HG02884 (cell line): ENCODE measurements around the gene INSYN2B.
"Not testable (repeated sequence)": the region's sequence is repeated elsewhere in the genome, so short reads cannot be mapped to it uniquely, and the experiment has no call there.

Source experiments
- ATAC-seq: cut with Tn5 transposase; IDR thresholded peaks from one replicate; pipeline ENCODE4 v1.9.1; 2021; ENCODE audit warnings: mild to moderate bottlenecking, moderate library complexity; ENCODE audit not compliant: unreplicated experiment

INSYN2B gene

DNA sequence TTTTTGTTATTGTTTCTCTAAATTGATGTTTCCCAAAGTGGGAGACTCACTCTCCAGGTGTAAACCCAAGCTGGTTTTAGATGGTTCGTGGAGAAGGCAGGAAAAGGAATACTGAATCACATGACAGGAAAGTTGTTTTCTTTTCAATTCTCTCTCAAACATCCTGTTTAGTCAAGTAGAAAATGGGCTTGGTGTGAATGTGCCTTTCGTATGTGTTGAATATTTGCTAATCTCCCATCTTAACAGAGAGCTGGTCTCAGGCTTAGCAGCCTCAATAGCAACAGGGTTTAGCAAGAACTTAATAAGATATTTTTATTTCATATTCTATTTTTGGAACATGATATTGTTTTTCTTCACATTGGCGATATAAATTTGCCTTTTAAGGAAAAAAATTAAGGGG is 119.7 kb downstream of the INSYN2B start:
- no peak for ATAC-seq

DNA sequence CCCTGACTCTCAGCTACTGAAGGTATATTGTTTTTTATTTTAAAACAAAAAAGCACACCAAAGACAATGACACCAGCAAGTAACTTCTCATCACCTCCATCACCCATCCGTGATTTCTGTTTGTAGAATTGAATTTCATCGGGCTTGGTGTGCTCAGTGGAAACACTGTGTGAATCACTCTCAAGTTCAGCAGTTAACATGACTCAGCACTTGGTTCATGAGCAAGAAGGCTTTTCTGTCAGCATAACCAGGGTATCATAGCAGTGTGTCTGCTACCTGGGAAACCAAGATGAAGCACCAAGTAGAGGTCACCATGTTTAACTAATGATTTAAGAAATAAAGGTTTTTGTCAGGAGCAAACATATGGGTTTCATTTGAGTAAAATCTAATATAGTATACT is 123.7 kb downstream of the INSYN2B start:
- ATAC-seq = no peak

DNA sequence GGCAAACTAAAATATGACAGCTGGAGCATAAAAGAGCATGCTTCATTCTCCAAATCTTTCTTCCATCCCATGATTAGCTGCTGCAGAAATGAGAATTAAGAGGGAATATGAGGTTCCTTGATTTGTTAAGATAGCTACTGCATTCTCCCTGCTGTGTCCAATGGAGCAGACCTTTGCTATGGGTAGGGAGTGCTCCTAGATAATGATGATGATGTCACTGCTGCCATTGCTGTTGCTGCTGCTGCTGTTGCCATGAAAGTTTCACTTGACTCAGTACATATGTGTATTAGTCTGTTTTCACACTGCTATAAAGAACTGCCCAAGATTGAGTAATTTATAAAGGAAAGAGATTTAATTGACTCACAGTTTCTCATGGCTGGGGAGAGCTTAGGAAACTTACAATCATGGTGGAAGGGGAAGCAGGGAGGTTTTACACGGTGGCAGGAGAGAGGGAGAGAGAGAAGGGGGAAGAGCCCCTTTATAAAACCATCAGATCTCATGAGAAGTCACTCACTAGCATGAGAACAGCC is 128.9 kb downstream of the INSYN2B start:
- no peak for ATAC-seq

DNA sequence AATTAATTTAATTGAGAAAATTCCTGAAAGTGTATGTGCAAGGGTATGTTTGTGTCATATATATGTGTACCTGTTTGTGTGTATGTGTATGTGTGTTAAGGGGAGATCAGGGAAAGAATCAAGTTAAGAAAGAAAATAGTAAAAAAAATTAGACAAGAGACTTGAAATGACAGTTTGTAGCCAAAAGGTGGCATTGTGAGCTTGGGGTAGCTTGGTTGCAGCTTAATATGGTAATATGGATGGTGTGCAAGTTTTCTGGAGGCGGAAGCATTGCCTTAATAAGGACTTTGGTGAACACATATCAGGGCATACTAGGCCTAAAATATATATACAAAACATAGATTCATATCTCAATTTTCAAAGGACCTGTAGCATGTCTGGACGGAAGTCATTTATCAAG is 129.9 kb downstream of the INSYN2B start:
- ATAC-seq = no peak

DNA sequence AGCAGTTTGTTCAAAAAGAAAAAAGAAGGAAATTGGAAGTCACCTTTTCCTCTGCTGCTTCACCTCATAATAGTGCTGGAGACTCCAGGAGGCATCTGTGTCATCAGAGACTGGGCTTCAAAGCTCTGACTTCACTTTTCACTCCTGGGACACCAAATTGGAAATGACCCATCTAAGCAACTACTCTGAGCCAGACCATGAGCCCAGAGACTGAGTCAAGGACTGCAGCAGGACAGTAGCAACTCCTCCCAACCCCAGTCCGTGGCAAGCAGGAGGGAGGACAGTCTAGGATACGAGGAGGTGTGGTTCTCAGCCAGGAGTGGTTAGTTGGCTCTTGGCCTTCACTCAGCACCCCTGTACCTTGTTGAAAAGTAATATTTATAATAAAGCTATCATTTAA is 131.5 kb downstream of the INSYN2B start:
- no peak for ATAC-seq

DNA sequence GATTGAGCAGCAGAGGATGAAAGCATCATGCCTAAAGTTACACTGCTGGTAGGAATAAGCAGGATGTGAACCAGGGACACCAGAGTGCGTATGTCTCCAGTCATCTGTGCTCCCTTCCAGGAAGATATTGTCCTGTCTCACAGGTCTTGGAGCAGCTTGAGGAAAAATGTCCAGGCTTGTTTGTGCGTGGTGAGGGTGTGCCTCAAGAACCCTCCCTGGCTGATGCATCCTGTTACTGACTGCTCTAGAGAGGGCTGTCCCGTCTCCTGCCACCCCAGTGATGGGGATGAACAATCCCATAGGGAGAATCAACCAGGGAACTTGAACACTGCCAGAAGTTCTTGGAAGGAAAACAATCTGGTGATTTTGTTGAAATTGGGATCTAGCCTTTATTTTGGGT is 132.0 kb downstream of the INSYN2B start:
- no peak for ATAC-seq

DNA sequence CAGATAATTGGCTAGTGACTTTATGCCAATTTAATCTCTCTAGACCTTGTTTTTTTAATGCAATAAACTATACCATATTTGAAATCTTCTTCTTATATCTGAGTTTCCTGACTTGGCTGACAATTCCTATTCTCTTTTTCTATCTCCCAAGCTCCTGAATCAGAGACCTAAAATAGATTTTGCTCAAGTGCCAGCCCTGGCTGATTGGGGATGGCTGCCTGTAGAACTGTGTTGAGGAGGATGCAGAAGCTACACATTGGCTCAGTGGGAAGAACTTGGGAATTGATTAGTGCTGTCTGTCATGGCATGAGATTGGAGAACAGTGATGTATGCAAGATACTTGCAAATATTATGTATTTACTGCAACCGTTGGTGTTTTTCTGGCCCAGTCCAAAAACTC is 132.8 kb downstream of the INSYN2B start:
- no peak for ATAC-seq

DNA sequence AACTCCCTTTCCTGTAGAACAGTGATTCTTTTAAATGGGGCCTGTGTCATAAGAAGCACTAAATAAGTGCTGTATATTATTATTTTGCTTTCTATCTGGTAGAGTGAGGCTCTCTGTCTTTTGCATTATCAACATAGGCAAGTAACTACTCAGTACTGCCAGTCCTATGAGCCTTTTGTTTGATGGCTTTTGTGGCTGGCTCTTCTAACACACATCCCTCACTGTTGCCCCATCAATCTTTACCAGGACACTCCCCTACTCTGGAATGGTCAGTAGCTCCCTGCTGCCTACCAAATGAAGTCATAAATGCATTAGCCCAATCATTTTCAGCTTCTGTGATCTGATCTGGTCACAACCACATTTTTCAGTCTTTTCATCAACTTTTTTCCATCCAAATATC is 137.6 kb downstream of the INSYN2B start:
- ATAC-seq = no peak

DNA sequence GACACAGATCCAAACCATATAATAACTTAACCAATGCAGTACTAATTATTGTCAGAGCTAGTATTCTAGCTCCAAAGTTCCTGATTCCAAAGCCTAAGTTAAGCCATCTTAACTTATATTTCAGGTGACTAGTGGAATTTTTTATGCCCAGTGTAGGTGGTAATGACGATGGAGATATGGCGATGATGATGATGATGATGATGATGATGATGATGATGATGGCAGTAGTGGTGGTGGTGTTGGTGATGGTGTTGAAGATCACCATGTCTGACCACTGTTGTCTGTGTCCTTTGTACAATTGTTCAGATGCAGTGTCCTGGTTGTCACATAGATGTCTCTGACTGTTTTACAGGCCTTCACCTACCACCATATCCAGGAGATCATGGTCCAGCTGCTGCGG is 139.9 kb downstream of the INSYN2B start:
- ATAC-seq = no peak

DNA sequence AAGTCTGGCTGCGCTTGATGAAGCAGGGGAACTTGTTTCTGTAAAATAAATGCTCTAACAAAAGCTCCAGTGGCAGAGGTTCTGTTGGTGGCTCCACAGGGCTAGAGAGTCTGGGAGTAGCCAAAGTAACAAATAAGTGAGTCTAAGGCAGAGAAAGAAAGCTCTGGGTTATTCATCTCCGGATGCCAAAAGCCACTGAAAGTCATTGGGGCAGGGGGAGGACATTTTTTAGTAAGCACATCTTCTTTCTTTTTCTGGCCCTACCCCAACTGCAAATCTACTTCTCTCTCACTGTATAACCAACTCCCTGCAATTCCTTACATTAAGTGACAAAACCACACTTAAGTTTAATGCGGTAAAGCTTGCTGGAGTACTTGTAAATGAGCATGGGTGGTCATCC is 141.6 kb downstream of the INSYN2B start:
- peak; percentile 64 for ATAC-seq

DNA sequence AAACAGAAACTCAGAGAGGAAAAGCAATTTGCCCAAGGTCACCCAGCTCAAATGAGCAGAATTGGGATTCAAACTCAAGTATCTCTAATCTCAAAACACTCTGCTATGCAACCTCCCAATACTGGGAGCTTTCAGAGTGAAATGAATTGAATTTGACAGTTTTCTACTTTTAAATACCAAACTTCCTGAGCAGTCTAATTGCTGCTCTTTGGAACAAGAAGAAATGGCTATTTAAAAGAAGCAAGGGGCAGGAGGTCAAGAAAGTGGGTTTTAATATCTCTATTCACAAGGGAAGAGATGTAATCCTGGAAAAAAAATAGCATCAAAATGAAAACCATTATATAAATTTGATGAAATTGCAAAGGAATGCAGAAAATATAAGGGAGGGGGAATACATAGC is 142.6 kb downstream of the INSYN2B start:
- ATAC-seq = no peak

DNA sequence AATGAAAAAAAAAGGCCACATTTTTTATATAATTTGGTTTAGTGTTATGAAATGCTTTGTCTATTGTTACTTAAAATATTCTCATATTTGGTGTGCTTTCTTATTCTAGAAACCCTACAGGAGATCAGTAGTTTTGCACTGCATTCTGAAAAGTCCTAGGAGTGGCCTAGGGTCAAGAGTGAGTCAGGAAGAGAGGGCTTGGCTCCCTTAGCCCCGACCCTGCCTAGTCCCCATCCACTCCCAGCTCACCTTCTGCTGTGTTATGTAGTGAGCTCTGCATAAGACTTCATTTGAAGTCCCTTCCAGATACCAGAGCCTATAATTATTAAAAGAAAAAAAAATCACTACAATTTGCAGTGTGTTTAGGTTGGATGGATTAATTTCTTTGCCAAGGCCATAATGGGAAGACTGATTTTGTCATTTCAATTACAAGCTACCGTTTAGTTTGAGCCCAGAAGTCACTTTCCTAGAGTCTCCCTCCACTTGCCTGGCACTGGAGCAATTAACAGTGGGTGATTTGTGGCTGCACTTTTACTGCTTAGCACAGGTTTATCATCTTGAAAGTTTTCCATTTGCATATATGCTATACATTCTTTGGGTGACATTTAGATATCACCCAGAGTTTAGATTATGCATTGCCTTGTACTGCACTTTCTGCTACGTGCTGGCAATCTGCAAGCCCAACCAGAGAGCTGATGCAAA is 143.3 kb downstream of the INSYN2B start:
- no peak for ATAC-seq

DNA sequence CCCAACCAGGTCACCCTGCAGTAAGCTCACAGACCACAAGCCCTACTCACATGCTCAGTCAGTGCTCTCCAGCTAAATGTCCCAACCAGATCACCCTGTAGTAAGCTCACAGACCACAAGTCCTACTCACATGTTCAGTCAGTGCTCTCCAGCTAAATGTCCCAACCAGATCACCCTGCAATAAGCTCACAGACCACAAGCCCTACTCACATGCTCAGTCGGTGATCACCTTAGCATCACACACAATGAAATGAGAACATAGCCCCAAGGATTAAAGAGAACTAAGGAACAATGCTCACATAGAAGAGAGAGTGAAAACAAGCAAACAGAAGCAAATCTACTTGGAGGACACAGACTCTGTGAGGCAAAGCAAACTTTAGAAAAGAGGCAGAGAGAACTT is 145.8 kb downstream of the INSYN2B start:
- ATAC-seq = not testable (repeated sequence)

DNA sequence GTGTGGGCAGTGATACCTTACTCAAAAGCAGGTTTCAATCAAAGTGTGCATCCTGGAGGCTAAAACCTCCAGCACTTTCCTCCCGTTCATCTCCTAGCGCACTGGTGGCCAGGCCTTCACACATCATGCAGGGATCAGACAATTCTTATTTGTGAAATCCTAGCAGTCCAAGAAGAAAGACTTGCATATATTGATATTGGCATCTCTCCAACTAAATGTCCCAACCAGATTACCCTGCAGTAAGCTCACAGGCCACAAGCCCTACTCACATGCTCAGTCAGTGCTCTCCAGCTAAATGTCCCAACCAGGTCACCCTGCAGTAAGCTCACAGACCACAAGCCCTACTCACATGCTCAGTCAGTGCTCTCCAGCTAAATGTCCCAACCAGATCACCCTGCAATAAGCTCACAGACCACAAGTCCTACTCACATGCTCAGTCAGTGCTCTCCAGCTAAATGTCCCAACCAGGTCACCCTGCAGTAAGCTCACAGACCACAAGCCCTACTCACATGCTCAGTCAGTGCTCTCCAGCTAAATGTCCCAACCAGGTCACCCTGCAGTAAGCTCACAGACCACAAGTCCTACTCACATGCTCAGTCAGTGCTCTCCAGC is 146.5 kb downstream of the INSYN2B start:
- not testable (repeated sequence) for ATAC-seq

DNA sequence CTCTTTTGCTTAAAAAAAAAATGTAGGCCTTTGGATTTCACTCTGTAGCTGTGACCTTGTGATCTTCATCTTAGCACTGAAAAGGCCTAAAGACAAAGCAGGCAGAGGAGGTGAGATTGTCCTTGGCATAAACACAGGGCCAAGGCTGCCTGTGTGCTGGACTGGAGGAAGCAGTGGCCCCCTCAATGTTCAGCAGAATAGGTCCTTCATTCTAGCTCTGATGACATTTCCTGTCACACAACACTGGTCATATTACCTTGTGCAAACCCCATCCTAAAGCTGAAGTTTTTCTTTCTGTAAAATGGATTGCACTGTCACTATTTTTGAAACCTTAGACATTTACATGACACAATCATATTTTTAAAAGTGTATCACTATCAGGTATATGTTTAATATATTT is 147.4 kb downstream of the INSYN2B start:
- no peak for ATAC-seq

DNA sequence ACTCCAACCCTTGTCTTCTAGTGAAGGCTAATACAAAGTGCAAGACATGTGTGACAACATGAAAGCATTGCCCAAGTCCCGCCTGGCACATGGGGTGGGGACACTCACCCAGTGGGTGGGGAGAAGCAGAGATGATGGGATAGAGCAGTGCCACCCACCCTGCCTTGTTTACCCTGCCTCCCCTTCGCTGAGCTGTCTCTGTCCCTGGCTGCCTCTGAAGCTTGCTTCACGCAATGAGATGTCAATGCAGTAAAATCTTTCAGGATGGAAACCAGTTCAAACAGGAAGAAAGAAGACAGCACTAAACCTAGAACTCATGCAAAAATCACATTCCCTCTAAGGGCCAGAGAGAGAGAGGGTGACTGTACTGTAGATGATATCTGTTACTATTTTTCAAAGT is 148.0 kb downstream of the INSYN2B start:
- no peak for ATAC-seq

DNA sequence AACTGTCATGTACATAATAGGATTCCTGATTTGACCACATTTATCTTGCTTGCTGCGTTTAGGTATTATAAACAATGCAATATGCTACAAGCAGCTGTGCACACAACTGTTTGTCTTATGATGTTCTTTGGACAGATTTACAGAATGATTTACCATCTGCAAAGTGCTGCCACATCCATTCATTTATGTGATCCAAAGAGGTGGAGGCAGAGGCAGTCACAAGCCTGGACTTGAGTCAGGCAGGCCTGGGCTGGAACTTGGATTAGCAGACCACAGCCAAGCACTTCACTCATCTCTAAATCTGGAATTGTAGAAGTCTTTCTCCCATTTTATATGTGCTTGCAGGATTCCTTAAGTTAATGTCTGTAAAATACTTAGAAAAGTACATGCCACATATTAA is 149.0 kb downstream of the INSYN2B start:
- ATAC-seq = no peak

DNA sequence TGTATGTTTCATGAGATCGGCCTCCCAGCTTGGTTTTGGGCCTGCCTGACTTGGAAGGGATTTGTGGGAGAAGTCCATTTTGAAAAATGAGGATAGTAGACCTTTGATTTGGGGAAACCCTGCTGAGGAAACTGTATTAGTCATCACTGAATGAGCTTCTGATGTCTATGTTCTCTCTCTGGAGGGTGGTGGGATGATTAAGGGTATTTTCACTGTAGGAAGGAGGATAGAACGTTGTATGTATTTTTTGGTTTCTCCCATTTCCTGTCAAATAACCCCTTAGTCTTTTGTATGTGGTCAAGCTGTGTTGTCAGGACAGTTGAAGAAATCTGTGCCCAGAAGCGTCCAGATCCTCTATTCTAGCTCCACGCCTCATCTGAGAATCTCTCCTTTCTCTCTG is 151.9 kb downstream of the INSYN2B start:
- peak; percentile 55 for ATAC-seq

DNA sequence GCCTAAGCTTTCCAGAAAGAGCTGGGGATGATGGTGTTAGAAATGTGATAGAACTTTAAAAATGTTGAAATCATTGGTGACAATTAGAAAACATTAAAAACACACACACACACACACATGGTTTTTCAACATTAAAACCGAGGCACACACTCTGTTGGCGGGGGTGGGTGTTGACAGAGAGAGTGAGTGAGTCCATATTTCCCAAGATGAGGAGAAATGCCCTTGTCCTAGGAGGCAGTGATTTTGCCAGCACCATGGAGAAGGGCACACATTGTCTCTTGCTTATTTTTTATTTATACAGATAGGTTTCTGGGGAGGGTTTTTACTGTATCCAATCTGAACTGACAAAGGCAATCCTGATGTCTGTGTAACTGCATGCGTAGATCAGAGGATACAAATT is 152.5 kb downstream of the INSYN2B start:
- no peak for ATAC-seq

DNA sequence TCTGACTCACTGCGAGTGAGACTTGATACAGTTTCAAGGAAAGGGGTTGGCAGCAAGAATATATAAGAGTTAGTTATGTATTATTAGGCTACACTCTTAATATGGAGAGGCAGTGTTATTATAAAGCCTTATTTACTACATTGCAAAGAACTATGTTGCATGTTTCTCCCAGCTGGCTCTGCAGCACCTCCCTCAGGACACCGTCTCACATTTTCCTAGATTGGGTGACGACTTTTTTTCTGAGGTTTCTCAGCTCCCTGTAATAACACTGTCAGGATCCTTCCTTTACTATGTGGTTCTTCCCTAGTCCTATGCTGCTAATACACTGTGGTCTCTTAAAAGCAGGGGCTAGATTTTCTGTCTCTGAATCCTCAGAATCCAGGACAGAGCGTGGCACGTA is 153.7 kb downstream of the INSYN2B start:
- no peak for ATAC-seq

DNA sequence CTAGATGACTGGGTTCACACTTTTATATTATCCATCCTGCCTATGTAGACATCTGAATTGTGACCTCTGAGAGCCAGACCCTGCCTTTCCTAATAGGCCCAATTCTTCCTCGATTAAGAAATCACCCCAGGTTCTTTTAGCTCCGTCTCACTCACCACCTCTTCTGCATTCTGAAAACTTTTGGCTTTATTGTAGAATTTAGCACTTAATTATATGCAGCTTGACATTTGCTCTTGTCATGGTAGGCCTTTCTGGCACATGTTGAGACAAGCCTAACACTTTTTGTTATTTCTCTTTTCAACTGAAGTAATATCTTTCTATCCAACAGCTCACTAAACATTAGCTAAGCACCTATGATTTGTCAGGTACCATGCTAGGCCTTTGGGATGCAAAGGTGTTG is 163.3 kb downstream of the INSYN2B start:
- ATAC-seq = no peak

DNA sequence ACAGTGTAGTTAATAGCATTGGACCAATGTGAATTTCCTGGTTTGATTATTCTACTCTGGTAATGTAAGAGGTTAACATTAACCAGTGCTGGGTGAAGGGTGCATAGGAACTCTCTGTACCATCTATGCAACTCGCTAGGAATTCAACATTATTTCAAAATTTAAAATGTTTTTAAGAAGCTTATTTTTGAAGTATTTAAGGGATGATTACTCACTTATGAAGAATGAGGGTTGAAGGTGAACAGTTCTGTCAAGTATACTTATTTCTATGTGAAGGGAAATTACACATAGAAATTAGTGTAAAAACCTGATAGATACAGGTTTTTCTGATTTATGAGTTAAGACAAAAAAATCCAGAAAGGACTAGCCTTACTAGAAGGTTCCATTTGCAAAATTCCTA is 165.8 kb downstream of the INSYN2B start:
- no peak for ATAC-seq
